Esophagus muscularis mucosa (tissue), 4 donors: Measurements from ENCODE around the gene ZNF732. TPM values are rescaled to one million over a fixed set of nuclear protein-coding genes. Genes with fewer than 3 reads are reported as not detected.
"Not testable (repeated sequence)": the region's sequence is repeated elsewhere in the genome, so short reads cannot be mapped to it uniquely, and the experiment has no call there.

Experiments used
- DNase-seq: peaks from one replicate; pipeline ENCODE4 v3.0.0-alpha.2; 2017; ENCODE audit errors: extremely low spot score
- H3K27ac ChIP-seq, 4 donors: fragments of 200-600 bp; sonication (generic); replicated peaks in 1 of 4; 1 replicate in 3 of 4; 2 replicates in 1 of 4; pipeline ENCODE4 v1.5.1; 2016 to 2019; ENCODE audit warnings: mild to moderate bottlenecking in 1 of 4
- H3K27me3 ChIP-seq, 4 donors: fragments of 200-600 bp; sonication (generic); one replicate each; pipeline versions ENCODE4 v1.5.1 to v1.6.0; 2016 to 2019
- H3K36me3 ChIP-seq, 4 donors: fragments of 200-600 bp; sonication (generic); one replicate each; pipeline ENCODE4 v1.5.1; 2016 to 2019
- H3K4me1 ChIP-seq, 4 donors: fragments of 200-600 bp; sonication (generic); one replicate each; pipeline ENCODE4 v1.5.1; 2016 to 2019
- H3K4me3 ChIP-seq, 4 donors: fragments of 200-600 bp; sonication (generic); 1 replicate in 2 of 4; 2 replicates in 2 of 4; pipeline ENCODE4 v1.5.1; 2016 to 2019; ENCODE audit warnings: mild to moderate bottlenecking in 4 of 4, moderate library complexity in 1 of 4
- H3K9me3 ChIP-seq, 4 donors: fragments of 200-600 bp; sonication (generic); 1 replicate in 3 of 4; 2 replicates in 1 of 4; pipeline ENCODE4 v1.5.1; 2016 to 2019
- EP300 ChIP-seq: sonication (generic); formaldehyde crosslinking; IDR thresholded peaks from one replicate; pipeline ENCODE4 v1.6.1; 2017; ENCODE audit warnings: antibody characterized with exemption
- POLR2A ChIP-seq: fragments of 450-650 bp; IDR thresholded peaks from one replicate; pipeline ENCODE4 v1.6.1; 2017; ENCODE audit warnings: antibody characterized with exemption, moderate library complexity, mild to moderate bottlenecking, low read depth
- POLR2AphosphoS5 ChIP-seq, 2 donors: sonication (generic); formaldehyde crosslinking; IDR thresholded peaks; one replicate each; pipeline ENCODE4 v1.6.1; 2017; ENCODE audit warnings: antibody characterized with exemption in 2 of 2
- WGBS: methylation state at CpG from one replicate; pipeline ENCODE4 v1.1.5; 2018; 5-methylcytosine and 5-hydroxymethylcytosine counted together
- intact Hi-C: fragments of 100-400 bp; cut with DNase I; formaldehyde crosslinking; loops from one replicate; pipeline ENCODE4 v1.15.1; 2023
- total RNA-seq, 4 donors: library from RNA; depleted of rRNA; stranded (reverse); fragments of >200 nt; gene quantifications; one replicate each; pipeline versions ENCODE4 v1.1.0 to v1.2.1, GENCODE V29; 2016
- TF ChIP-seq, protein P1 (sequence below), 3 experiments: fragments of 200-600 bp in 2 of 3; fragments of 450-650 bp in 1 of 3; sonication (generic) in 2 of 3; IDR thresholded peaks; one replicate each; pipeline ENCODE4 v1.5.1; 2017 to 2019; ENCODE audit warnings: antibody characterized with exemption in 3 of 3, mild to moderate bottlenecking in 2 of 3, moderate library complexity in 1 of 3

ZNF732 gene
- total RNA-seq, 4 donors from 2014 or later, result 0.50 TPM; not detected in 3

DNA sequence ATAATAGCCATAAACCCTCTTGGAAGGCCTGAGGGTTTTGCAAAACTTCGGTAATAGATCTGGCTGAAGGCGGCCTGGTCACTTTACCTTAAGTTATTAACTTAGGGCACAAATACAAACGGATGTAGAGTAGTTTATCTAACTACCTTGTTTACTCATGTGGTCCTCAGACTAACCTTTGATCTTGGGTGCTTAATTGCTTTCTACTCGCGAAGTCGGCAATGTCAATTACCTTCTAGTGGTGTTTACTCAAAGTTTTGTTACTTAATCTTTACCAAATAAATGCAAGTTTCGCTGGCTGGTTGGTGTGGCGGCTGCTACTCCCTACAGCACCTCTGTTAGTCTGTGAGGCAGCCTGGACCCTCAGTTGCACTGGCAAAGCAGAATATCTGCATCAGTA lies 23.5 kb upstream of the ZNF732 start:
- intact Hi-C loops, result no loop called here
- no peaks in the 10 kb centered on the region for H3K27me3 ChIP-seq
- no peaks in the 10 kb centered on the region for H3K36me3 ChIP-seq
- TF ChIP-seq EP300 (no peak), POLR2A (no peak), POLR2AphosphoS5 (IDR thresholded peaks at IDR 0.05) (no peak)
- TF ChIP-seq, protein P1, sequence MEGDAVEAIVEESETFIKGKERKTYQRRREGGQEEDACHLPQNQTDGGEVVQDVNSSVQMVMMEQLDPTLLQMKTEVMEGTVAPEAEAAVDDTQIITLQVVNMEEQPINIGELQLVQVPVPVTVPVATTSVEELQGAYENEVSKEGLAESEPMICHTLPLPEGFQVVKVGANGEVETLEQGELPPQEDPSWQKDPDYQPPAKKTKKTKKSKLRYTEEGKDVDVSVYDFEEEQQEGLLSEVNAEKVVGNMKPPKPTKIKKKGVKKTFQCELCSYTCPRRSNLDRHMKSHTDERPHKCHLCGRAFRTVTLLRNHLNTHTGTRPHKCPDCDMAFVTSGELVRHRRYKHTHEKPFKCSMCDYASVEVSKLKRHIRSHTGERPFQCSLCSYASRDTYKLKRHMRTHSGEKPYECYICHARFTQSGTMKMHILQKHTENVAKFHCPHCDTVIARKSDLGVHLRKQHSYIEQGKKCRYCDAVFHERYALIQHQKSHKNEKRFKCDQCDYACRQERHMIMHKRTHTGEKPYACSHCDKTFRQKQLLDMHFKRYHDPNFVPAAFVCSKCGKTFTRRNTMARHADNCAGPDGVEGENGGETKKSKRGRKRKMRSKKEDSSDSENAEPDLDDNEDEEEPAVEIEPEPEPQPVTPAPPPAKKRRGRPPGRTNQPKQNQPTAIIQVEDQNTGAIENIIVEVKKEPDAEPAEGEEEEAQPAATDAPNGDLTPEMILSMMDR (IDR thresholded peaks at IDR 0.05), result no peak
- no peak overlapping the region for H3K27ac ChIP-seq
- H3K4me3 ChIP-seq, result no peak overlapping the region
- no peaks in the 10 kb centered on the region for H3K9me3 ChIP-seq
- H3K4me1 ChIP-seq, result no peaks in the 10 kb centered on the region
- no peak for DNase-seq
- 91% methylated on average over 8 of the region's 8 CpGs for WGBS

GRCh38 chr4:314296-314903 lies 9.1 kb upstream of the ZNF732 start:
- 70% methylated on average over 1 of the region's 1 CpG for WGBS
- Histone ChIP-seq H3K27me3 (no peaks in the 10 kb centered on the region), H3K36me3 (no peaks in the 10 kb centered on the region), H3K27ac (no peak overlapping the region), H3K9me3 (no peaks in the 10 kb centered on the region), H3K4me1 (no peaks in the 10 kb centered on the region), H3K4me3 (no peak overlapping the region)
- no peak for DNase-seq
- TF ChIP-seq POLR2A, result no peak
- TF ChIP-seq EP300, result no peak
- TF ChIP-seq POLR2AphosphoS5 (IDR thresholded peaks at IDR 0.05), result no peak
- TF ChIP-seq, protein P1 (IDR thresholded peaks at IDR 0.05), result no peak
- intact Hi-C loops, result no loop called here

DNA sequence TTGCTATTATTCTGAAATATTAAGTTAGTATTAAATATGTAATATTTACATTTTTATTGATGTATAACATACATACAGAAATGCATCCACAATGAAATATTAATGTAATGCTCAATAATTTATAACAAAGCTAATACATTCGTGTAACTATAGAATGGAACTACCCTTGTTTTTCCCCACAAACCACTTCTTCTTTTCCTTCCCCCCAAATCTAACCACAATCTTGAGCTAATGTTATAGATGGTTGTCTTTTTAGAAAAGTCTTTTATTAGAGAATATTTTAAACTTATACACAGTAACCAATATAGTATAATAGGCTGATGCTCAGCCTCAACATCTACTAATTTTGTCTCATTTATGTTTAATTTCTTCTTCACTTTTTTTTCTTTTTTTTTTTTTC lies 4.5 kb upstream of the ZNF732 start:
- intact Hi-C loops, result no loop called here
- H3K4me3 ChIP-seq, result no peak overlapping the region
- H3K4me1 ChIP-seq, result peaks cover 0 to 8% (median 4%) of the 10 kb centered on the region in 4 donors
- no peak overlapping the region for H3K27ac ChIP-seq
- no peaks in the 10 kb centered on the region for H3K36me3 ChIP-seq
- WGBS, result 62% methylated on average over 1 of the region's 1 CpG
- DNase-seq, result no peak
- no peak for TF ChIP-seq EP300
- TF ChIP-seq POLR2AphosphoS5 (IDR thresholded peaks at IDR 0.05), result no peak
- TF ChIP-seq POLR2A, result no peak
- TF ChIP-seq, protein P1 (IDR thresholded peaks at IDR 0.05), result no peak
- H3K27me3 ChIP-seq, result peaks cover 0 to 6% (median 0%) of the 10 kb centered on the region in 4 donors
- no peaks in the 10 kb centered on the region for H3K9me3 ChIP-seq

GRCh38 chr4:306551-306961 lies 1.3 kb upstream of the ZNF732 start:
- WGBS, result 81% methylated on average over 3 of the region's 3 CpGs
- no peak overlapping the region for H3K27ac ChIP-seq
- H3K9me3 ChIP-seq, result no peaks in the 10 kb centered on the region
- peaks cover 0 to 15% (median 11%) of the 10 kb centered on the region in 4 donors for H3K4me1 ChIP-seq
- H3K36me3 ChIP-seq, result no peaks in the 10 kb centered on the region
- H3K4me3 ChIP-seq, result no peak overlapping the region
- peaks cover 0 to 13% (median 3%) of the 10 kb centered on the region in 4 donors for H3K27me3 ChIP-seq
- TF ChIP-seq POLR2AphosphoS5 (IDR thresholded peaks at IDR 0.05) (no peak), POLR2A (no peak), EP300 (no peak)
- TF ChIP-seq, protein P1 (IDR thresholded peaks at IDR 0.05), result no peak
- intact Hi-C loops, result no loop called here
- no peak for DNase-seq

GRCh38 chr4:304516-304915 lies 758 bp downstream of the ZNF732 start:
- H3K36me3 ChIP-seq, intact Hi-C loops, H3K9me3 ChIP-seq, DNase-seq: not testable (repeated sequence)
- H3K4me1 ChIP-seq, result peaks cover 0 to 15% (median 11%) of the 10 kb centered on the region in 4 donors
- peak overlapping the region in 1 of 4 donors; percentile 64 for H3K27ac ChIP-seq
- WGBS, result no CpG with 5 or more reads among the region's 20 CpGs
- peak overlapping the region; percentile 53 to 60 (median 56) for H3K4me3 ChIP-seq
- peaks cover 0 to 13% (median 3%) of the 10 kb centered on the region in 4 donors for H3K27me3 ChIP-seq
